ENCODE measurements around the gene CRTC1. TPM values are rescaled to one million over a fixed set of nuclear protein-coding genes. Genes with fewer than 3 reads are reported as not detected.

CRTC1 gene
- total RNA-seq, 1 donor from 2014 or later: 15.5 TPM

- ATAC-seq (ENCODE audit: low read depth) (no peak), DNase-seq (no peak)
- TF ChIP-seq CTCF (IDR thresholded peaks at IDR 0.05): no peak
- CTCF ChIA-PET: no interaction called here
- POLR2A ChIA-PET: no interaction called here
- no peaks in the 10 kb centered on the region for H3K9me3 Mint-ChIP-seq
- no peaks in the 10 kb centered on the region for H3K27me3 Mint-ChIP-seq
- no peak overlapping the region for H3K4me3 Mint-ChIP-seq
- H3K36me3 Mint-ChIP-seq (ENCODE audit: low read depth): no peaks in the 10 kb centered on the region
- intact Hi-C loops (cut with micrococcal nuclease): no loop called here
- peaks cover 53% of the 10 kb centered on the region for H3K4me1 Mint-ChIP-seq
- H3K27ac Mint-ChIP-seq: peak overlapping the region; percentile 24
Measured at GRCh38 chr19:18697680-18698079, 14.2 kb downstream of the CRTC1 start.

GRCh38 chr19:18698321-18699167, 15.1 kb downstream of the CRTC1 start:
- intact Hi-C loops (cut with micrococcal nuclease): no loop called here
- Mint-ChIP-seq H3K36me3 (ENCODE audit: low read depth) (no peaks in the 10 kb centered on the region), H3K9me3 (no peaks in the 10 kb centered on the region), H3K4me3 (no peak overlapping the region), H3K27ac (peak overlapping the region; percentile 95), H3K4me1 (peaks cover 53% of the 10 kb centered on the region), H3K27me3 (no peaks in the 10 kb centered on the region)
- TF ChIP-seq CTCF (IDR thresholded peaks at IDR 0.05): no peak
- ChIA-PET POLR2A (no interaction called here), CTCF (no interaction called here)
- no peak for ATAC-seq (ENCODE audit: low read depth)
- DNase-seq: no peak

GRCh38 chr19:18699403-18700054, 16.0 kb downstream of the CRTC1 start:
- Mint-ChIP-seq H3K36me3 (ENCODE audit: low read depth) (no peaks in the 10 kb centered on the region), H3K4me1 (peaks cover 53% of the 10 kb centered on the region), H3K4me3 (peak overlapping the region; percentile 79), H3K9me3 (no peaks in the 10 kb centered on the region), H3K27me3 (no peaks in the 10 kb centered on the region), H3K27ac (peak overlapping the region; percentile 95)
- DNase-seq (peak; percentile 25), ATAC-seq (ENCODE audit: low read depth) (no peak)
- TF ChIP-seq CTCF (IDR thresholded peaks at IDR 0.05): no peak
- intact Hi-C loops (cut with micrococcal nuclease): loop anchor here (1.0 to 5.0 kb wide), 6 partner anchors 16 to 218 kb away; partner anchors contain the start of genes COMP, COPE, CRTC1 and DDX49
- POLR2A ChIA-PET: interaction anchor here (0.6 to 1.2 kb wide), 6 partner anchors 8 to 608 kb away, joined by 3 to 9 read pairs (median 4); partner anchors contain the start of genes KXD1 and REX1BD
- CTCF ChIA-PET: no interaction called here

- ChIA-PET CTCF (interaction anchor here (1.5 kb wide), 1 partner anchor 147 kb away, joined by 4 read pairs; no protein-coding TSS in a partner anchor), POLR2A (interaction anchor here (0.6 to 1.2 kb wide), 12 partner anchors 10 to 610 kb away, joined by 3 to 9 read pairs (median 4); partner anchors contain the start of genes ELL, KXD1, REX1BD and UBA52)
- Mint-ChIP-seq H3K27ac (peak overlapping the region; percentile 95), H3K9me3 (no peaks in the 10 kb centered on the region), H3K4me3 (peak overlapping the region; percentile 85), H3K36me3 (ENCODE audit: low read depth) (no peaks in the 10 kb centered on the region), H3K4me1 (peaks cover 46% of the 10 kb centered on the region), H3K27me3 (no peaks in the 10 kb centered on the region)
- ATAC-seq (ENCODE audit: low read depth) (peak; percentile 87), DNase-seq (peak; percentile 63)
- intact Hi-C loops (cut with micrococcal nuclease): loop anchor here (1.0 to 5.0 kb wide), 6 partner anchors 17 to 217 kb away; partner anchors contain the start of genes COMP, COPE, CRTC1 and DDX49
- TF ChIP-seq CTCF (IDR thresholded peaks at IDR 0.05): no peak
Measured at GRCh38 chr19:18700501-18701249, 17.2 kb downstream of the CRTC1 start.
